CD4-positive, alpha-beta T cell treated with Interferon alpha-2 for 1 hour (primary cell): ENCODE measurements around the gene VAV2.
"Not testable (repeated sequence)": the region's sequence is repeated elsewhere in the genome, so short reads cannot be mapped to it uniquely, and the experiment has no call there.

ENCODE experiments used
- DNase-seq, 2 donors: peaks; one replicate each; pipeline ENCODE4 v3.0.0-alpha.2; 2020 to 2022

Gene VAV2

GRCh38 chr9:133935328-133936005, 56.7 kb downstream of the VAV2 start:
- DNase-seq, result no peak

GRCh38 chr9:133934482-133935232, 57.5 kb downstream of the VAV2 start:
- no peak for DNase-seq

- no peak for DNase-seq
These were observed 58.6 kb downstream of the VAV2 start for GRCh38 chr9:133933426-133934026.

GRCh38 chr9:133932633-133933032, 59.5 kb downstream of the VAV2 start:
- no peak for DNase-seq

GRCh38 chr9:133932181-133932580, 59.9 kb downstream of the VAV2 start:
- no peak for DNase-seq

- DNase-seq, result no peak
These were observed 61.2 kb downstream of the VAV2 start for GRCh38 chr9:133930682-133931485.

- no peak for DNase-seq
These were observed 62.0 kb downstream of the VAV2 start for GRCh38 chr9:133930046-133930681.

- DNase-seq, result no peak
These were observed 62.5 kb downstream of the VAV2 start for GRCh38 chr9:133929599-133929998.

GRCh38 chr9:133928248-133928764, 63.8 kb downstream of the VAV2 start:
- no peak for DNase-seq

GRCh38 chr9:133927041-133927440, 65.1 kb downstream of the VAV2 start:
- no peak for DNase-seq

- no peak for DNase-seq
These were observed 65.8 kb downstream of the VAV2 start for GRCh38 chr9:133926165-133926856.

- DNase-seq, result no peak
These were observed 67.7 kb downstream of the VAV2 start for GRCh38 chr9:133924453-133924852.

- not testable (repeated sequence) for DNase-seq
These were observed 68.5 kb downstream of the VAV2 start for GRCh38 chr9:133923608-133924007.

- no peak for DNase-seq
These were observed 70.3 kb downstream of the VAV2 start for GRCh38 chr9:133921866-133922265.

GRCh38 chr9:133920471-133920870, 71.7 kb downstream of the VAV2 start:
- no peak for DNase-seq

GRCh38 chr9:133919253-133920115, 72.6 kb downstream of the VAV2 start:
- DNase-seq, result no peak

GRCh38 chr9:133918111-133918813, 73.9 kb downstream of the VAV2 start:
- no peak for DNase-seq

- no peak for DNase-seq
These were observed 74.7 kb downstream of the VAV2 start for GRCh38 chr9:133917375-133917774.

GRCh38 chr9:133916159-133916541, 76.0 kb downstream of the VAV2 start:
- DNase-seq, result no peak

GRCh38 chr9:133915534-133916158, 76.5 kb downstream of the VAV2 start:
- DNase-seq, result no peak
